ENCODE measurements around the gene ATP4B. TPM values are rescaled to one million over a fixed set of nuclear protein-coding genes. Genes with fewer than 3 reads are reported as not detected.

The ATP4B gene
- total and polyA plus RNA-seq, 2 donors (not counting 3 experiments of a cell fraction or from before 2014, with no cell fraction given): 0.06 TPM; not detected in 1

- Histone ChIP-seq H3K4me3 (replicated peaks in 1 of 3; ENCODE audit: insufficient read depth in 1 of 3, low read depth in 1 of 3, low read length in 3 of 3) (no peak overlapping the region), H3K4me2 (ENCODE audit: insufficient read depth, low read length) (no peak overlapping the region), H3K9me3 (replicated peaks; ENCODE audit: control insufficient read depth, insufficient read depth, low read length) (no peaks in the 10 kb centered on the region), H3K36me3 (ENCODE audit: control insufficient read depth in 2 of 2, extremely low read depth in 1 of 2, insufficient read depth in 2 of 2, low read length in 2 of 2) (peaks cover 0 to 4% of the 10 kb centered on the region in 2 experiments), H3K4me1 (ENCODE audit: control insufficient read depth, extremely low read depth, insufficient read depth, low read length) (no peaks in the 10 kb centered on the region), H3K27ac (ENCODE audit: insufficient read depth, low read depth, low read length) (no peak overlapping the region), H3K9ac (replicated peaks; ENCODE audit: extremely low read depth, insufficient read depth, low read length) (no peak overlapping the region), H3K27me3 (ENCODE audit: control insufficient read depth in 2 of 2, insufficient read depth in 2 of 2, low read length in 2 of 2) (no peaks in the 10 kb centered on the region), H2AFZ (ENCODE audit: low read depth, low read length) (no peak overlapping the region), H3K79me2 (ENCODE audit: control insufficient read depth, insufficient read depth, low read length) (peaks cover 77% of the 10 kb centered on the region), H4K20me1 (replicated peaks; ENCODE audit: control insufficient read depth, extremely low read depth, insufficient read depth, low read length) (no peaks in the 10 kb centered on the region), H3K9me1 (replicated peaks; ENCODE audit: control insufficient read depth, extremely low read depth, insufficient read depth, low read length) (no peaks in the 10 kb centered on the region)
- DNase-seq (ENCODE audit: low read depth, low spot score): no peak
- dilution Hi-C loops (cut with MboI; ENCODE audit: extremely low pct_ligation_motif_present, low sequenced_read_pairs): no loop called here
- BruUV-seq (replicated peaks): no TSS peak
- CTCF ChIA-PET: no interaction called here
- no peak for TF ChIP-seq EZH2 (IDR thresholded peaks at IDR 0.05; ENCODE audit: borderline replicate concordance, low read depth, low read length, severe bottlenecking)
- TF ChIP-seq POLR2AphosphoS5 (IDR thresholded peaks at IDR 0.05; ENCODE audit: insufficient read depth, low read depth, low read length): no peak
- TF ChIP-seq, protein P1, sequence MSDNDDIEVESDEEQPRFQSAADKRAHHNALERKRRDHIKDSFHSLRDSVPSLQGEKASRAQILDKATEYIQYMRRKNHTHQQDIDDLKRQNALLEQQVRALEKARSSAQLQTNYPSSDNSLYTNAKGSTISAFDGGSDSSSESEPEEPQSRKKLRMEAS (IDR thresholded peaks at IDR 0.05; ENCODE audit: insufficient read depth, insufficient read length): no peak
- TF ChIP-seq, protein P2, sequence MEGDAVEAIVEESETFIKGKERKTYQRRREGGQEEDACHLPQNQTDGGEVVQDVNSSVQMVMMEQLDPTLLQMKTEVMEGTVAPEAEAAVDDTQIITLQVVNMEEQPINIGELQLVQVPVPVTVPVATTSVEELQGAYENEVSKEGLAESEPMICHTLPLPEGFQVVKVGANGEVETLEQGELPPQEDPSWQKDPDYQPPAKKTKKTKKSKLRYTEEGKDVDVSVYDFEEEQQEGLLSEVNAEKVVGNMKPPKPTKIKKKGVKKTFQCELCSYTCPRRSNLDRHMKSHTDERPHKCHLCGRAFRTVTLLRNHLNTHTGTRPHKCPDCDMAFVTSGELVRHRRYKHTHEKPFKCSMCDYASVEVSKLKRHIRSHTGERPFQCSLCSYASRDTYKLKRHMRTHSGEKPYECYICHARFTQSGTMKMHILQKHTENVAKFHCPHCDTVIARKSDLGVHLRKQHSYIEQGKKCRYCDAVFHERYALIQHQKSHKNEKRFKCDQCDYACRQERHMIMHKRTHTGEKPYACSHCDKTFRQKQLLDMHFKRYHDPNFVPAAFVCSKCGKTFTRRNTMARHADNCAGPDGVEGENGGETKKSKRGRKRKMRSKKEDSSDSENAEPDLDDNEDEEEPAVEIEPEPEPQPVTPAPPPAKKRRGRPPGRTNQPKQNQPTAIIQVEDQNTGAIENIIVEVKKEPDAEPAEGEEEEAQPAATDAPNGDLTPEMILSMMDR (IDR thresholded peaks at IDR 0.05; ENCODE audit: extremely low read depth in 1 of 2, insufficient read depth in 1 of 2, low read depth in 1 of 2, low read length in 2 of 2): no peak
- TF ChIP-seq MYC (IDR thresholded peaks at IDR 0.05; ENCODE audit: low read depth, low read length): no peak
- no peak for TF ChIP-seq GATA2 (IDR thresholded peaks at IDR 0.05; ENCODE audit: insufficient read depth, insufficient read length, low read depth, low read length)
- no peak for TF ChIP-seq FOS (IDR thresholded peaks at IDR 0.05; ENCODE audit: borderline replicate concordance, insufficient read depth, low read length)
- TF ChIP-seq POLR2A (IDR thresholded peaks at IDR 0.05; ENCODE audit: low read depth, low read length): no peak
- no peak for TF ChIP-seq JUN (IDR thresholded peaks at IDR 0.05; ENCODE audit: borderline replicate concordance, insufficient read depth, insufficient read length, low read depth)
- FAIRE-seq: no peak
- intact Hi-C loops (cut with micrococcal nuclease): no loop called here
- POLR2A ChIA-PET: no interaction called here
Measured at GRCh38 chr13:113616991-113617749, 40.8 kb downstream of the ATP4B start.

Data from endothelial cell of umbilical vein (primary cell).